Measurements from ENCODE around the gene FXYD4.
"Not testable (repeated sequence)": the region's sequence is repeated elsewhere in the genome, so short reads cannot be mapped to it uniquely, and the experiment has no call there.

FXYD4 gene

DNA sequence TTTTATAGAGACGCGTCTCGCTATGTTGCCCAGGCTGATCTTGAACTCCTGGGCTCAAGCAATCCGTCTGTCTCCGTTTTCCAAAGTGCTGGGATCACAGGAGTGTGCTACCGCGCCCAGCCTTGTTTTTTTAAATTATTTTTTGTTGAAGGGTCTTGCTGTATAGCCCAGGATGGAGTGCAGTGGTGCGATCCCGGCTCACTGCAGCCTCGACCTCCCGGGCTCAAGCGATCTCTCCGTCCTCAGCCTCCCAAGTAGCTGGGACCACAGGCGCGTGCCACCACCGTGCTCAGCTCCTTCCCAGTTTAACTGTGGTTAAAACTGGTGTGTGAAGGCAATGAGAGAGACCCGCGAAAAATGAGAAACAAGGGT, 48.5 kb downstream of the FXYD4 start:
- DNase-seq (ENCODE audit: low spot score) = no peak

GRCh38 chr10:43420369-43421200, 49.1 kb downstream of the FXYD4 start:
- DNase-seq (ENCODE audit: low spot score) = peak; percentile 89

GRCh38 chr10:43421201-43421507, 49.7 kb downstream of the FXYD4 start:
- DNase-seq (ENCODE audit: low spot score) = no peak

DNA sequence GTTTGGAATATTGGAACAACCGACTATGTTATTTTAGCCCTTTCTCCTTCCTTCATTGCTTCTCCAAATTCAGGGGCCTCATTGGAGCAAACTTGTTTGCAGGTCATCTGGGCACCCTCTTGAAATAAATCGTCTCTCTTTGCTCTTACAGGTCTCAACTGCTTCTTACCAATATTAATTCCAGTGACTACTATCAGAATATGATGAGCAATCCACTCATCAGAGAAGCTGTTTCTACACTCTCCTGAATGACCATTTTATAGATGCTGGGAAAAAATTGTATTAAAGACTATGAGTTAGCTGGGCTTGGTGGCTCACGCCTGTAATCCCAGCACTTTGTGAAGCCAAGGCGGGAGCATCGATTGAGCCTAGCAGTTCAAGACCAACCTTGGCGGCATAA, 50.1 kb downstream of the FXYD4 start:
- no peak for DNase-seq (ENCODE audit: low spot score)

- not testable (repeated sequence) for DNase-seq (ENCODE audit: low spot score)
Measured at GRCh38 chr10:43421944-43422343, 50.5 kb downstream of the FXYD4 start.

- DNase-seq (ENCODE audit: low spot score) = no peak
Measured at GRCh38 chr10:43424416-43424815, 53.0 kb downstream of the FXYD4 start.
